Measurements from ENCODE around the gene AICDA.
"Not testable (repeated sequence)": the region's sequence is repeated elsewhere in the genome, so short reads cannot be mapped to it uniquely, and the experiment has no call there.

Gene AICDA

DNA sequence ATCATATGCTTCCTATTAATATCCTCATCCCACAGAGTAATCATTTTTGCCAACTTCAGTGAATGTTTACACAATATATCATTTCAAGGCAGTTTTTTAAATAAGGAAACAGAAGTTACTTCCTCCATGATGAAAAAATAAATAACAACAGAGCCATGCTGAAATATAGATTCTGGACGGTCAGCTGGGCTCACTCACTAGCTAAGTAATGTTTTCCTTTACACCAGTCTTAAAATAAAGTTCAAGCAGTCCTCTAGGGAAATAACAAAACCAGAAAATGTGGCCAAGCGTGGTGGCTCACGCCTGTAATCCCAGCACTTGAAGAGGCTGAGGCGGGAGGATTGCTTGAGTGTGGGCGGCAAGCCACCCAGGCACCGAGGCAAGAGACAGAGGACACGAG, 28.7 kb downstream of the AICDA start:
- TF ChIP-seq, protein P1, sequence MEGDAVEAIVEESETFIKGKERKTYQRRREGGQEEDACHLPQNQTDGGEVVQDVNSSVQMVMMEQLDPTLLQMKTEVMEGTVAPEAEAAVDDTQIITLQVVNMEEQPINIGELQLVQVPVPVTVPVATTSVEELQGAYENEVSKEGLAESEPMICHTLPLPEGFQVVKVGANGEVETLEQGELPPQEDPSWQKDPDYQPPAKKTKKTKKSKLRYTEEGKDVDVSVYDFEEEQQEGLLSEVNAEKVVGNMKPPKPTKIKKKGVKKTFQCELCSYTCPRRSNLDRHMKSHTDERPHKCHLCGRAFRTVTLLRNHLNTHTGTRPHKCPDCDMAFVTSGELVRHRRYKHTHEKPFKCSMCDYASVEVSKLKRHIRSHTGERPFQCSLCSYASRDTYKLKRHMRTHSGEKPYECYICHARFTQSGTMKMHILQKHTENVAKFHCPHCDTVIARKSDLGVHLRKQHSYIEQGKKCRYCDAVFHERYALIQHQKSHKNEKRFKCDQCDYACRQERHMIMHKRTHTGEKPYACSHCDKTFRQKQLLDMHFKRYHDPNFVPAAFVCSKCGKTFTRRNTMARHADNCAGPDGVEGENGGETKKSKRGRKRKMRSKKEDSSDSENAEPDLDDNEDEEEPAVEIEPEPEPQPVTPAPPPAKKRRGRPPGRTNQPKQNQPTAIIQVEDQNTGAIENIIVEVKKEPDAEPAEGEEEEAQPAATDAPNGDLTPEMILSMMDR (IDR thresholded peaks at IDR 0.05; ENCODE audit: low read depth, low read length) = no peak
- in situ Hi-C loops (cut with HindIII; ENCODE audit: low sequenced_read_pairs) = no loop called here
- no peak overlapping the region for H3K4me3 ChIP-seq (ENCODE audit: low read depth, low read length)
- no peak for DNase-seq (ENCODE audit: low read depth, low spot score)

DNA sequence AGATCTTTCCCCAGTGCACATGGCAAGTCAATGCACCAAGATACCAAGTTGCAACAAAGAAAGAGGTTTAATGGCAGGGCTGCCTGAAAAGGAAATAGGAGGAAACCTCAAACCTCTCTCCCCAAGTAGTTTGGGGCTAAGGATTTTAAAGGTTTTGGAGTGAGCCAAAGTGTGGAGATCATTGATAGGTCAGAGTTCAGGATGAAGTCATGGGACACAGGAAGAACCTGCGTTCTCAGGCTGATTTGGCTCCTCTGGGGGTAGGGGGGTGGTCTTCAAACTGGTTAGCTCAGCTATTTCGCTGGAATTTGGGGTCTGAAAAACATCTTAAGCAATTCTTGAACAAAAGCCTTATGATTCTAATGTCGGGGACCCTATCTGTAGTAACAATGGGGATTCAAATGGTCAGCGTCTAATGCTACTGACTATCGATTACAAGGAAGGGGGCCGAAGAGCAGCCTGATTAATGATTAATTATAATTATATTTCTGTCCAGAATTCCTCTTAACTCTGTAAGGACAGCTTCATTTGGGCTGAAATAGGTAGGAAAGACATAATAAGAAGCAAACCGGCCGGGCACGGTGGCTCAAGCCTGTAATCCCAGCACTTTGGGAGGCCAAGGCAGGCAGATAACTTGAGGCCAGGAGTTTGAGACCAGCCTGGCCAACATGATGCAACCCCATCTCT, 31.4 kb downstream of the AICDA start:
- H3K4me3 ChIP-seq (ENCODE audit: low read depth, low read length) = no peak overlapping the region
- in situ Hi-C loops (cut with HindIII; ENCODE audit: low sequenced_read_pairs) = no loop called here
- TF ChIP-seq, protein P1 (IDR thresholded peaks at IDR 0.05; ENCODE audit: low read depth, low read length) = no peak
- DNase-seq (ENCODE audit: low read depth, low spot score) = no peak

DNA sequence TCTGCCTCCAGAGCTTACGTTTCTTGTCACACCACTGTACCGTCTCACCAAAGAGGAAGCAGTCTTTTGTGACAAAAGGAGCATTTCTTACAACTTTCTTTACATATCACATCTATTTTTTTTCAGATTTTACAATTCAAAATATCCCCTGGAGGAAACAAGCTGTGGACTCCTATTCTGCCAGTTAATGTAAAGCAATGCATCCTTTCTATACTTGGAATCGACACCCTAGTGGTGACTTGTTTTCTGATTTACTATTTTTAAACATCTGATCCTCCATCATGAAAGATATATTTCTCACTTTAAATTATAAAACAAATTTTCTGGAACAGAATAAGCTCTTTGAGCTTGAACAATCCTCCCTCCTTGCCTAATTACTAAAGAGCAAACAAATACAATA, 34.8 kb downstream of the AICDA start:
- in situ Hi-C loops (cut with HindIII; ENCODE audit: low sequenced_read_pairs) = no loop called here
- TF ChIP-seq, protein P1 (IDR thresholded peaks at IDR 0.05; ENCODE audit: low read depth, low read length) = no peak
- no peak for DNase-seq (ENCODE audit: low read depth, low spot score)
- no peak overlapping the region for H3K4me3 ChIP-seq (ENCODE audit: low read depth, low read length)

DNA sequence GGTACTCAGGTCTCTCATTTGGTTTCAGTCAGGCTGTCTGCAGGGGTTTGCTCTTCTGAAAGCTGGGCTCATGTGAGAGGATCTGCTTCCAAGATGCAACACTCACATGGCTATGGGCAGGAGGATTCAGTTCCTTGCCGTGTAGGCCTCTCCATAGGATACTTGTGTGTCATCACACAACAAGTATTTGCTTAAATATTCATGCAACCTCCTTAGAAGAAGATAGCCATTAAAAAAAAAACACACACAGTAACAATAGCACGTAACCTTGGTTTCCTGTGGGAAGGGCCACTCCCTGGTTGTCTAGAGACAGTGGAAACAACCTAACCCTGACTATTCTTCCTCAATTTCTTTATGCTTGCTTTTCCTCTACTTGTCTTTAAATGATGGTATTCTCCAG, 40.2 kb downstream of the AICDA start:
- H3K4me3 ChIP-seq (ENCODE audit: low read depth, low read length) = no peak overlapping the region
- in situ Hi-C loops (cut with HindIII; ENCODE audit: low sequenced_read_pairs) = no loop called here
- TF ChIP-seq, protein P1 (IDR thresholded peaks at IDR 0.05; ENCODE audit: low read depth, low read length) = no peak
- no peak for DNase-seq (ENCODE audit: low read depth, low spot score)

DNA sequence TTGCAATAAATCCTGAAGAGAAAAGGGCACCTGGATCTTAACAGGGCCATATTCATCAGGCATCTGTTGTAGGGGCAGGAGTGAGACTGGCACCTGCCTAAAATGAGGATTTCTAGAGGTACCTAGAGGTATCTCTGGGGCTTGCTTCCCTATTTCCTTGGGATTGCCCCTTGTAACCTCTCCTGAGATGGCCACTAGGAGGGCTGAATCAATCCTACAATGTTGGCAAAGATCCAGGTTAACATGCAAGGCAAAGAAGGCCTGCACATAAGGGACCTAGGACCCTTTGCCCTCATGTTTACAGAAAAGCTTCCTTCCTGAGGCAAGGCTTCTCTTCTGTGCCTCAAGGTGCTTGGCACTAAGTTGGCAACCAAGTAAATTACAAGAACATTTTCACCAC, 46.1 kb downstream of the AICDA start:
- TF ChIP-seq, protein P1 (IDR thresholded peaks at IDR 0.05; ENCODE audit: low read depth, low read length) = no peak
- H3K4me3 ChIP-seq (ENCODE audit: low read depth, low read length) = no peak overlapping the region
- no peak for DNase-seq (ENCODE audit: low read depth, low spot score)
- in situ Hi-C loops (cut with HindIII; ENCODE audit: low sequenced_read_pairs) = no loop called here

DNA sequence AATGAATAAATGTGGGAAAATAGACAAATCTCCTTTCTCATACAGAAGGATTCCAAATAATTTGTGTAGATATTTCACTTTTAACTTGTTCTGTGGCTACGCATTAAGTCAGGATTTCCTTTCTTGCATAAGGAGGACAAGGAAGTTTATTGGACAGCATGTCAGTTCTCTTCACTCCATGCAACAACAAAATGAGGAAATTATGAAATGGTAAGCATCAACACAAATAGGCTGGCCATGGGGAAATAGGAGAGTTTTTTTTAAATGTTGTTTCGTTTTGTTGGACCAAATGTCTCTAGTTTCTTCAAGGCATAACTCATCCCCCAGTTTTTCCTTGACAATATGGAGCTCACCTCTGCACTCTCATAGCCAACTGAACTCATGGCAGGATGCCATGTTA, 46.6 kb downstream of the AICDA start:
- H3K4me3 ChIP-seq (ENCODE audit: low read depth, low read length); in situ Hi-C loops (cut with HindIII; ENCODE audit: low sequenced_read_pairs); DNase-seq (ENCODE audit: low read depth, low spot score): not testable (repeated sequence)

DNA sequence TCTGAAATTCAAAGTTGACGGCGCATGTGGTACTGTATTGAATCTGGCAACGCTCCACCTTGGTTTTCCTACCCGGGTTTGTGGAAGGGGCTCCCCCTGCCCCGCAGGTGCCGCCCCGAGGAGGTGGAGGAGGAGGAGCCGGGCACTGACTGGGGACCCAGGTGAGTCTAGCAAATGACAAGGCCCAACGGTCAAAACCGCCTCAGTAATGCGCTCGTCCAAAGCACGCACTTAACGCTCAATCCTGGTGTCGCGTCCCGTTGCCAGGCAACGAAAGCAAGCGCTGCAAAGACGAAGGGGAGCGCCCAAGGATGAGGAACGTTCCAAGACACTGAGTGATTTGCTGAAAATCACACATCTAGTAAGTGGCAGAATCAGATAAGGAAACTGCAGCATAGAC, 48.0 kb downstream of the AICDA start:
- TF ChIP-seq, protein P1 (IDR thresholded peaks at IDR 0.05; ENCODE audit: low read depth, low read length) = no peak
- in situ Hi-C loops (cut with HindIII; ENCODE audit: low sequenced_read_pairs) = no loop called here
- H3K4me3 ChIP-seq (ENCODE audit: low read depth, low read length) = no peak overlapping the region
- DNase-seq (ENCODE audit: low read depth, low spot score) = no peak
